Smooth muscle cell (in vitro differentiated cells): ENCODE measurements around the gene CCNB3. TPM values are rescaled to one million over a fixed set of nuclear protein-coding genes. Genes with fewer than 3 reads are reported as not detected.

Experiments used
- DNase-seq: peaks from one replicate; lab custom pipeline; 2025; ENCODE audit not compliant: unreplicated experiment; lab: John Stamatoyannopoulos, UW
- H2AFZ ChIP-seq: fragments of 200-600 bp; sonication (generic); 2 replicates; pipeline ENCODE4 v1.6.0; 2016; ENCODE audit warnings: antibody characterized with exemption, low read depth, mild to moderate bottlenecking
- H3F3A ChIP-seq: fragments of 200-600 bp; sonication (generic); 2 replicates; pipeline ENCODE4 v1.6.0; 2017; ENCODE audit warnings: antibody characterized with exemption, low read depth
- H3K27ac ChIP-seq: fragments of 200-600 bp; sonication (generic); 2 replicates; pipeline ENCODE4 v1.5.1; 2016; ENCODE audit warnings: low read depth, mild to moderate bottlenecking
- H3K27me3 ChIP-seq: fragments of 200-600 bp; sonication (generic); 2 replicates; pipeline ENCODE4 v1.6.1; 2016; ENCODE audit warnings: low read depth, mild to moderate bottlenecking
- H3K36me3 ChIP-seq: fragments of 200-600 bp; sonication (generic); 2 replicates; pipeline ENCODE4 v1.5.1; 2016; ENCODE audit warnings: low read depth
- H3K4me1 ChIP-seq: fragments of 200-600 bp; sonication (generic); 2 replicates; pipeline ENCODE4 v1.5.1; 2016; ENCODE audit warnings: low read depth
- H3K4me2 ChIP-seq: fragments of 200-600 bp; sonication (generic); 2 replicates; pipeline ENCODE4 v1.6.0; 2016; ENCODE audit warnings: mild to moderate bottlenecking
- H3K4me3 ChIP-seq: fragments of 200-600 bp; sonication (generic); 2 replicates; pipeline ENCODE4 v1.5.1; 2016; ENCODE audit warnings: mild to moderate bottlenecking
- H3K79me2 ChIP-seq: fragments of 200-600 bp; sonication (generic); 2 replicates; pipeline ENCODE4 v1.6.0; 2016; ENCODE audit warnings: low read depth, mild to moderate bottlenecking
- H3K9ac ChIP-seq: fragments of 200-600 bp; sonication (generic); 2 replicates; pipeline ENCODE4 v1.6.0; 2016; ENCODE audit warnings: low read depth
- H3K9me3 ChIP-seq: fragments of 200-600 bp; sonication (generic); replicated peaks from 2 replicates; pipeline ENCODE4 v1.5.1; 2016; ENCODE audit warnings: low read depth
- H4K20me1 ChIP-seq: fragments of 200-600 bp; sonication (generic); 2 replicates; pipeline ENCODE4 v1.6.0; 2016; ENCODE audit warnings: low read depth
- WGBS: methylation state at CpG from one replicate; pipeline ENCODE4 v1.1.7; 2016; ENCODE audit warnings: low lambda C conversion rate; 5-methylcytosine and 5-hydroxymethylcytosine counted together
- polyA plus RNA-seq: library from polyadenylated mRNA; unstranded; fragments of >200 nt; fragmentation: Nextera tagmentation; extraction: Ambion mirVana; gene quantifications from 2 replicates; pipeline ENCODE4 v1.2.1, GENCODE V29; 2016
- total RNA-seq: library from RNA; depleted of rRNA; stranded (reverse); fragments of >200 nt; gene quantifications from 2 replicates; pipeline ENCODE4 v1.2.3, GENCODE V29; 2014
- TF ChIP-seq, protein P1 (sequence below): fragments of 200-600 bp; sonication (generic); IDR thresholded peaks from 2 replicates; pipeline ENCODE4 v1.5.1; 2017; ENCODE audit warnings: borderline replicate concordance, mild to moderate bottlenecking, antibody characterized with exemption; ENCODE audit not compliant: insufficient read depth, poor library complexity, severe bottlenecking

CCNB3 gene, protein sequence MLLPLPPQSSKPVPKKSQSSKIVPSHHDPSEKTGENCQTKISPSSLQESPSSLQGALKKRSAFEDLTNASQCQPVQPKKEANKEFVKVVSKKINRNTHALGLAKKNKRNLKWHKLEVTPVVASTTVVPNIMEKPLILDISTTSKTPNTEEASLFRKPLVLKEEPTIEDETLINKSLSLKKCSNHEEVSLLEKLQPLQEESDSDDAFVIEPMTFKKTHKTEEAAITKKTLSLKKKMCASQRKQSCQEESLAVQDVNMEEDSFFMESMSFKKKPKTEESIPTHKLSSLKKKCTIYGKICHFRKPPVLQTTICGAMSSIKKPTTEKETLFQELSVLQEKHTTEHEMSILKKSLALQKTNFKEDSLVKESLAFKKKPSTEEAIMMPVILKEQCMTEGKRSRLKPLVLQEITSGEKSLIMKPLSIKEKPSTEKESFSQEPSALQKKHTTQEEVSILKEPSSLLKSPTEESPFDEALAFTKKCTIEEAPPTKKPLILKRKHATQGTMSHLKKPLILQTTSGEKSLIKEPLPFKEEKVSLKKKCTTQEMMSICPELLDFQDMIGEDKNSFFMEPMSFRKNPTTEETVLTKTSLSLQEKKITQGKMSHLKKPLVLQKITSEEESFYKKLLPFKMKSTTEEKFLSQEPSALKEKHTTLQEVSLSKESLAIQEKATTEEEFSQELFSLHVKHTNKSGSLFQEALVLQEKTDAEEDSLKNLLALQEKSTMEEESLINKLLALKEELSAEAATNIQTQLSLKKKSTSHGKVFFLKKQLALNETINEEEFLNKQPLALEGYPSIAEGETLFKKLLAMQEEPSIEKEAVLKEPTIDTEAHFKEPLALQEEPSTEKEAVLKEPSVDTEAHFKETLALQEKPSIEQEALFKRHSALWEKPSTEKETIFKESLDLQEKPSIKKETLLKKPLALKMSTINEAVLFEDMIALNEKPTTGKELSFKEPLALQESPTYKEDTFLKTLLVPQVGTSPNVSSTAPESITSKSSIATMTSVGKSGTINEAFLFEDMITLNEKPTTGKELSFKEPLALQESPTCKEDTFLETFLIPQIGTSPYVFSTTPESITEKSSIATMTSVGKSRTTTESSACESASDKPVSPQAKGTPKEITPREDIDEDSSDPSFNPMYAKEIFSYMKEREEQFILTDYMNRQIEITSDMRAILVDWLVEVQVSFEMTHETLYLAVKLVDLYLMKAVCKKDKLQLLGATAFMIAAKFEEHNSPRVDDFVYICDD (N-terminal part only)
- total RNA-seq (0.27 and 1.8 TPM in 2 replicates), polyA plus RNA-seq (1.1 TPM in 1 of 2 replicates, not detected in the other)

DNA sequence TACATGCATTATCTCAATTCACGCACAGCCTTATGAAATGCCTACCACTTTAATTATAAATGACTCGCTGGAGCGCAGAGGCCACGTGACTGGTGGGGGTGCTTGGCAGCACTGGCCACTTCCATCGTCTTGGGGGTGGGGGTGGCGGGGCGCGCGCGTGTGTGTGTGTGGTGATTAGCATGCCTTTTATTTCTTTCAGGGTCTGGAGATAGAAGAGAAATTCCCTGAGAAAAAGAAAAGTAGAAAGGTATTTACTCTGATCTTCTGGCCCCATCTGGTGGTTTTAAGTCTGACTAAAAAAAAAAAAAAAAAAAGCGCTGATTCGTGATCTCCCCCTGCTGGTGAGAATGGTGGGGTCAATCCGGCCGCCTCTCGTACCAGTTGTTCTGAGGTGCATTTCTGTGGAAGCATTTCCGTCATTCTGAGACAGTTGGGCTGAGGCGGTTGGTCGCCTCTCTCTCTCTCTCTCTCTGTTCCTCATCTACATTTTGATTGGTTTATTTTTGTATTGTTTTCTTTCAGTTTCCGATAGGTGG lies at the start of gene CCNB3:
Gene CCNB3 (plus strand): TSS at position 402 of the 536 bp plus-strand sequence. CDS start 80,399 bp downstream, outside the sequence.
- Histone ChIP-seq H3K4me1 (no peaks in the 10 kb centered on the region), H3K79me2 (no peaks in the 10 kb centered on the region), H3K27me3 (no peaks in the 10 kb centered on the region), H3K27ac (no peak within 1 kb of the TSS), H3K4me2 (peak within 1 kb of the TSS; percentile 71), H3F3A (no peaks in the 10 kb centered on the region), H3K9me3 (no peaks in the 10 kb centered on the region), H3K36me3 (no peaks in the 10 kb centered on the region), H3K9ac (no peak within 1 kb of the TSS), H3K4me3 (peak within 1 kb of the TSS; percentile 40), H4K20me1 (no peaks in the 10 kb centered on the region), H2AFZ (peak within 1 kb of the TSS; percentile 69)
- TF ChIP-seq, protein P1, sequence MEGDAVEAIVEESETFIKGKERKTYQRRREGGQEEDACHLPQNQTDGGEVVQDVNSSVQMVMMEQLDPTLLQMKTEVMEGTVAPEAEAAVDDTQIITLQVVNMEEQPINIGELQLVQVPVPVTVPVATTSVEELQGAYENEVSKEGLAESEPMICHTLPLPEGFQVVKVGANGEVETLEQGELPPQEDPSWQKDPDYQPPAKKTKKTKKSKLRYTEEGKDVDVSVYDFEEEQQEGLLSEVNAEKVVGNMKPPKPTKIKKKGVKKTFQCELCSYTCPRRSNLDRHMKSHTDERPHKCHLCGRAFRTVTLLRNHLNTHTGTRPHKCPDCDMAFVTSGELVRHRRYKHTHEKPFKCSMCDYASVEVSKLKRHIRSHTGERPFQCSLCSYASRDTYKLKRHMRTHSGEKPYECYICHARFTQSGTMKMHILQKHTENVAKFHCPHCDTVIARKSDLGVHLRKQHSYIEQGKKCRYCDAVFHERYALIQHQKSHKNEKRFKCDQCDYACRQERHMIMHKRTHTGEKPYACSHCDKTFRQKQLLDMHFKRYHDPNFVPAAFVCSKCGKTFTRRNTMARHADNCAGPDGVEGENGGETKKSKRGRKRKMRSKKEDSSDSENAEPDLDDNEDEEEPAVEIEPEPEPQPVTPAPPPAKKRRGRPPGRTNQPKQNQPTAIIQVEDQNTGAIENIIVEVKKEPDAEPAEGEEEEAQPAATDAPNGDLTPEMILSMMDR: peak; percentile 51
- WGBS: 38% methylated on average over 19 of the region's 19 CpGs
- DNase-seq: peak; percentile 1

DNA sequence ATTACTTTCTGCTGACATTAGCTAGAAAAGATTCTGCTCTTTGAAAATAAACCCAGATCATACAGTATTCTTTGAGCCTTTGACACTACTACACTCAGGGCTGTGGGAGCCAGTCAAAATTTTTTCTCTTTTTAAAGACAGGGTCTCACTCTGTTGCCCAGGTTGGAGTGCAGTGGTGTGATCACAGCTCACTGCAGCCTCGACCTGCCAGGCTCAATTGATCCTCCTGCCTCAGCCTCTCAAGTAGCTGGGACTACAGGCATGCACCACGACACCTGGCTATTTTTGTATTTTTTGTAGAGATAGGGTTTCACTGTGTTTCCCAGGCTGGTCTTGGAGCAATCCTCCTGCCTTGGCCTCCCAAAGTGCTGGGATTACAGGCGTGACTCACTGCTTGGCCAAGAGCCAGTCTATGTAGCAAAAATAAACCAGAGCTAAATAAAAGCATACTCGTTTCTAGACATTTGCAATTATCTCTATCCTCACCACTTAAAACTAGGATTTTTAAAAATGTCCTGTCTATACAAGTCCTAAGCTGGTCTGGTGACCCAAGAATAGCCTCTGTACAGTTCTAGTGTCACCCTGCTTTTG lies 46.9 kb upstream of the CCNB3 start:
- H3K36me3 ChIP-seq: no peaks in the 10 kb centered on the region
- H3K9me3 ChIP-seq: no peaks in the 10 kb centered on the region
- H3K4me3 ChIP-seq: no peak overlapping the region
- H4K20me1 ChIP-seq: no peaks in the 10 kb centered on the region
- 48% methylated on average over 4 of the region's 4 CpGs for WGBS
- DNase-seq: no peak
- TF ChIP-seq, protein P1: no peak
- H3K27me3 ChIP-seq: no peaks in the 10 kb centered on the region
- H3K4me2 ChIP-seq: no peak overlapping the region
- H3F3A ChIP-seq: no peaks in the 10 kb centered on the region
- no peak overlapping the region for H2AFZ ChIP-seq
- H3K27ac ChIP-seq: no peak overlapping the region
- no peak overlapping the region for H3K9ac ChIP-seq
- H3K4me1 ChIP-seq: no peaks in the 10 kb centered on the region
- H3K79me2 ChIP-seq: no peaks in the 10 kb centered on the region

DNA sequence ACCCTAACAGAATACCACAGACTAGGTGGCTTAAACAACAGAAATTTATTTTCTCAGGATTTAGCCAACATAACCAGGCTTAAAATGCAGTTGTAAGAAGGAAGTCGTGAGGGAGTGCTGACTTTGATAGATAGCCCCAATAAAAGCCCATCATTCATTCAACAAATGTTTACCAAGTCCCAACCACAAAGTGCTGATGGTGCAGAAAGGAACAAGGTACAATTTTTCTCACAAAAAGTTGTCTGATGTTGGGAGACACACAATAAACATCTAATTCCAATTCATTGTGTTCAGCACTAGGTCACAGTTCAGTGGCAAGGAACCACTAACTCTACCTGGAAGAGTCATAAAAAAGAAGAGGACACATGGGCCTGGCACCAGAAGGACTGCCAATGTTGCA lies 46.0 kb upstream of the CCNB3 start:
- H3K27me3 ChIP-seq: no peaks in the 10 kb centered on the region
- no peaks in the 10 kb centered on the region for H3K79me2 ChIP-seq
- no peaks in the 10 kb centered on the region for H4K20me1 ChIP-seq
- H3K9ac ChIP-seq: no peak overlapping the region
- no peak for DNase-seq
- H2AFZ ChIP-seq: no peak overlapping the region
- no peak overlapping the region for H3K27ac ChIP-seq
- H3F3A ChIP-seq: no peaks in the 10 kb centered on the region
- no peaks in the 10 kb centered on the region for H3K4me1 ChIP-seq
- H3K9me3 ChIP-seq: no peaks in the 10 kb centered on the region
- WGBS: 28% methylated on average over 1 of the region's 1 CpG
- H3K4me2 ChIP-seq: no peak overlapping the region
- TF ChIP-seq, protein P1: no peak
- H3K36me3 ChIP-seq: no peaks in the 10 kb centered on the region
- H3K4me3 ChIP-seq: no peak overlapping the region
